Stimulated activated CD4-positive, alpha-beta T cell treated with anti-CD3 and anti-CD28 coated beads, Interleukin-1b, Interleukin-23, amount 100 ng/mL, for 4 hours (primary cell): Measurements from ENCODE around the gene SMYD3.
A peak's percentile ranks its signal among the peaks of the same experiment; 100 is the strongest.
"Not testable (repeated sequence)": the region's sequence is repeated elsewhere in the genome, so short reads cannot be mapped to it uniquely, and the experiment has no call there.

Experiments used
- DNase-seq, 2 donors: peaks; one replicate each; pipeline ENCODE4 v3.0.0-alpha.2; 2020; ENCODE audit warnings: low read depth in 2 of 2

The SMYD3 gene

GRCh38 chr1:246032031-246032551 lies 475.0 kb downstream of the SMYD3 start:
- no peak for DNase-seq

GRCh38 chr1:246029616-246030015 lies 477.5 kb downstream of the SMYD3 start:
- DNase-seq, result no peak

- not testable (repeated sequence) for DNase-seq
Observed at GRCh38 chr1:246024118-246024517, 483.0 kb downstream of the SMYD3 start.

- no peak for DNase-seq
Observed at GRCh38 chr1:246020211-246020954, 486.7 kb downstream of the SMYD3 start.

DNA sequence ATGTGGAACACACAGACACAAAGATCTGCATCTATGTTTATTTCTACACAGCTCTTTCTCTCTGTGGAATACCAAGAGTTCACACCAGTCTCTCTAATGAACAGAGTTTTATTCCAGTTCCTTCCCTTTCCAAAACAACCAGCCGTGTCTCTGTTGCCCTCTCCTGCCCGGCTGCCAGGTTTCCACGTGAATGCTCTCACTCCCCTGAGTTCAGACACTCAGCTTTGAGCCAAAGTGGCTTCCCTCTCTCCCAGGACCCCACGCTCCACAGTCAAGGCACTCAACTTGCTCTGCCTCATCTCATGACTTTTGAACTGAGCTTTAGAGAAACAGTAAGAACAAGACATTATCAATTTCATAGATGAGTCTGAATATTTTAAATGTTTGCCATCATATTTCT lies 488.9 kb downstream of the SMYD3 start:
- DNase-seq, result no peak

DNA sequence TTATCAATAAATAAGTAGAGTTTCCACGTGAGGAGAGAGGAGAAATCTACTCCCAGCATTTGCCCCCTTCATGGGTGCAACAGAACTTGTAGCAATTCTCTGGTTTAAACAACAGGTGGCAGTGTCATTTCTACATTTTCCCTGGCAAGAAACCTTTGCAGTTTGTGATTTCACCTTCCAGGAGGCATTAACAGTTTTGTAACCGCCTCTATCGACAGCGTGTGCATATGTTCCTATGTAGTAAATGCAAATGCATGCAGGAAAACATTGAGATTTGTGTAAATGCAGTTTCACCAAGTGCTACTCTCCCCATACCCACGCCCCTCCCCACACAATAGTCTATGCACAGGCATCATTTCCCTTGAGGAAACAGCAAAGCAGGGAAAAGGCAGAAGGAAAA lies 494.7 kb downstream of the SMYD3 start:
- DNase-seq, result no peak

- DNase-seq, result no peak
Observed at GRCh38 chr1:246010386-246010785, 496.7 kb downstream of the SMYD3 start.

DNA sequence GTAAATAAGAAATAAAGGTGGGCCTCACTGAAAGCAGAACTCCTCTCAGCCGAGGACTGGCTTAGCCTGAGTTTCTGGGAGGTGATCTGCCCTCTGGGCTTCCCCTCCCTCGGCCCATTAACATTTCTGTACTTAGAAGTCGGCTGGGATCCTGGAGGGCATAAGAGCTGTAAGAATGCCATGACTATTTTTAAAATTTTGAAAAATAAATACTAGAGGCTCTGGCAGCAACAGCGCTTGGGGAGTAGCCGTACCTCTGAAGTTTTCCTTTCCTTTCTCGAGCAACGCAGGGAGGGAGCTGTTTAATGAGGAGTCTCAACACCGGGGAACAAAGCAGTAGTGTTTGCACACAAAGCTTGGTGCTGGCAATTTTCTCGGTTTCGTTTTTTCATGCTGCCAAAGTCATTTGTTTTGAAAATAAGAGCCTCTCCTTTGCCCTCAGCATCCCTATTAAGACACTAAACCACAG lies 498.7 kb downstream of the SMYD3 start:
- no peak for DNase-seq

- DNase-seq, result no peak
Observed at GRCh38 chr1:246005067-246005466, 502.0 kb downstream of the SMYD3 start.

DNA sequence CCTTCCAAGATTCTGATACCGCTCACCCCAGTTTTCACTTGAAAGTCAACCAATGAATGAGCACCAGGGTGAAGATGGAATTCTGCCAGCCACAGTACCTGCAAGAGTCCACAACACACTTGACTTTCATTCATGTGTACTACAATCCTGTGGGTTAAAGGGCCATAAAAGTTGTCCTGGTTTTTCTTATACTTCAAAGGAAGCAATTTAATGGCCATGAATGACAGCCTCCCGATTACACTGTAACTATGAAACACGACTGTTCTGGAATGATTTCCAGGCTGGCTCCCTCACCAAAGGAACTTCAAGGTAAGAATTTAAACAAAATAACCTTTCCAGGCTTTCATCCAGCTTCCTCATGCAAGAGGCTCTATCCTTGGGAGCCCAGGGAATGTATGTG lies 502.8 kb downstream of the SMYD3 start:
- no peak for DNase-seq

GRCh38 chr1:246003442-246003730 lies 503.7 kb downstream of the SMYD3 start:
- no peak for DNase-seq

- peak; percentile 75 to 86 for DNase-seq
Observed at GRCh38 chr1:246002725-246003441, 504.2 kb downstream of the SMYD3 start.

DNA sequence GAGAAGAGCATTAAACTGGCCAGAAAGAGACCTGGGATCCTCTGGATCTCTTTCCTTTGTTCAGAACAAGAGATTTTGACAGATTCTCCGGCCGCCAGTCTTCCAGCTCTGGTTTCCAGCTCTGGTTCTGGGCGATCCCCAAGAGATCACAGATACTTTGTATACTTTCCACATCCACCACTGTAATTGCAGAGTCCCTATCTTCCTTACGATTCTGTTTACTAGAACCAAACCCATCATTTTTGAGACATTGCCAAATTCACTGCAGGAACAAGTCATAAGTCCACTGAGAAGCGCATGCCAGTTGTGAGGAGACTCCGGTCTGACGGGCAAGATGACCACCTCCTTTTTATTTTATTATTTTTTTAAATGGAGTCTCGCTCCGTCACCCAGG lies 505.2 kb downstream of the SMYD3 start:
- no peak for DNase-seq

DNA sequence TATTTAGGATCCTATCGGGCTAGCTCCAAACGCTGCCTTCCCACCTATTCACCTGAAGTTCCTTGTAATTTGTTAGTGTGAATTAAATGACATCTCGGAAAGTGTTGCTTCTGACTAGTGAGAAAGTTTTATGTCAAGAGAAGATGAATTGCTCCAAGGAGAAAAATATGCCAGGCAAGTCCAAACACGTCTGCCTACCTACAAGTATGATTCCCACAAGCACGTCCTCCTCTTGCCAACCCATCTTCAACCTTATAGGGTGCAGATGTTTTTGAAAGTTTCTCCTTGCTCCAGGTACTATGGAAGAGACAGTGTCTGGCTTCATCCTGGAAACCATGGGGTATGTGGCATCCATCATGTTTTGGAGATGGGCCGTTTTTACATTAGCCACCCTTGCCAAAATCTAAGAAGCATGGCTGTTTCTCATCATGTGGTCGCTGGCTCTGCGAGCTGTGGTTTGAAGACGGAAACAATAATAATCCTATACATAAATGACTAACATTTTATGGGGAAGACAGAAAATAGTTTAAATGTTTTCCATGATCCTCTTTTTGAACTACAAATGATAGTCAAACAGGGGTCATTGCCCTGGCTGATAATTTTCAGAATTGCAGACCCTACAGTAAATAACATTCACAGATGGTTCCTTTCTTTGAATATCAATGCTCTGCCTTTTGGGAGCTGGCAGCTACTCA lies 505.8 kb downstream of the SMYD3 start:
- DNase-seq, result no peak

GRCh38 chr1:246000638-246001015 lies 506.5 kb downstream of the SMYD3 start:
- no peak for DNase-seq

DNA sequence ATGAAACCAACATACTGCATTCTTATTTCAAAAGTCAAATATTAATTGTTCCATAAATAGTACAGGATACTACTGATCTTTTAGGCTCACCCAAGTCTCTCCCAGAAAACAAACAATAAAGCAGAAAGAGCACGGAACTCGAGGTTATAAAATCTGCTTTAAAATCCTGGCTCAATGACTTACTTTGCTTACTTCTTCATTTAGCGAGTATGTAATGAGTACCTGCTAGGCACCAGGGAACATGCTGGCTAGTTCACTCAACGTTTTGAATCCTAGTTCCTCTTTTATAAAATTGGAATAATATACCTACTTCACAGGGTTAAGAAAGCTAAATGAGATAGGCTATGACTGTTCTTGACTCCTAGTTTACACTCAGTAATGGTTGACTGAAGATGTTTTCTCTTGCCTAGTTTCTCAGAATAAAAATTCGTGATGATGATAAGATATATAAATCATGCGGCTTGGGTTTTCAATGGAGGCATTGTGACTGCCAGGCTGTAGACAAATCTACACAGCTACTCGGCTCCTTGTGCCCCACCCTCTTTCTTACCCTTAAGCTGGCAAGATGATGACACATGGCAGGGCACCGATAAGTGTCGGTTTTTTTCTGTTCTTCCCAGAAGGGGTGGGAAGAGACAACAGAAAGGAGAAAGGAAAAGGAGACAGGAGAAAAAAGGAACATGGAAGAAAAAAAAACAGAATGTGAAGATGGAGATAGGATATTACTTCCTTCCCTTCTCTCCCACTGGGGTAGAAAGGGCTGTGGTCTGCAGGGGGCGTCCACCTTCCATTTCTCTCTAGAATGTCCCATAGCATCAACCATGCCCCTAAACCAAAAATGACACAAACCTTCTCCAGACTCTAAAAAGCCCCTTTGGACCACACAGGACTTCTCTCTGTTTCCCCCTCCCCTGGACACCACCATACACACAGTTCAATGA lies 507.1 kb downstream of the SMYD3 start:
- no peak for DNase-seq

GRCh38 chr1:245997471-245998258 lies 509.4 kb downstream of the SMYD3 start:
- DNase-seq, result no peak

DNA sequence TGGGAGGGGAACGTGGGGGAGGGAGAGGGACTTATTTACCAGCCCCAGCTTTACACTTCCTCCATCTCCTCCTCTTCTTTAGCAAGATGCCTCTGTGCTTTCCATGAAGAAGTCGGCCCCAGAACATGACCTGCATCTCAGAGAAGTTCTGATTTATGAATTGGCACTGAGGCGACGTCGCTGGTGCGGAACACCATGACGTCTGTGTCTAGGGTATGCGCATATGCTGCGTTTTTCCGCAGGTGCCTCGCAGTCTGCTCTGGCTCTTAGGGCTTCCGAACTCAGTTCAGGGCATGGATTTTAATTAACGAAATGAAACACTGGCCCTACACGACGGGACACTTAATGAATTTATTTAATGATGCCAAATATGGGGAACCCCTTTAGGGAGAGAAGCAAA lies 510.3 kb downstream of the SMYD3 start:
- DNase-seq, result no peak

DNA sequence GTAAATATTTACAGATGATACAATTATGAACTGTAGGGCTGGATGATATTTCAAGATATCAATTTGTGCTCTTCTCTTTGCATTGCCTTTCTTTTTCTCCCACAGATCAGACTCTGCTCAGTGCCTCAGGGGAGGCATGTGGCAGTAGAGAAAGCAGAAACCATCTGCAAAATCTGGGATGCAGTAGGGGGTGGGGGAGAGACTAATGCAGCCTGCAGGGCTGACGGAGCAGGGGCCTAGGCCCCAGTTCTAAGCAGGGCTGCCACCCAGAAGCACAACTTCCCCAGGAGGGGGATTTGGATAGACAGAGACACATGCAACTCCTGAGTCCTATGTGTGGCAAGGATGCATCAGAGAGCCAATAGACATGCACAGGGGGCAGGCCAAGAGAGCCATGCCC lies 511.6 kb downstream of the SMYD3 start:
- DNase-seq, result no peak

- DNase-seq, result no peak
Observed at GRCh38 chr1:245991266-245991665, 515.8 kb downstream of the SMYD3 start.
